ENCODE measurements around the gene PRAMEF20.

The PRAMEF20 gene

DNA sequence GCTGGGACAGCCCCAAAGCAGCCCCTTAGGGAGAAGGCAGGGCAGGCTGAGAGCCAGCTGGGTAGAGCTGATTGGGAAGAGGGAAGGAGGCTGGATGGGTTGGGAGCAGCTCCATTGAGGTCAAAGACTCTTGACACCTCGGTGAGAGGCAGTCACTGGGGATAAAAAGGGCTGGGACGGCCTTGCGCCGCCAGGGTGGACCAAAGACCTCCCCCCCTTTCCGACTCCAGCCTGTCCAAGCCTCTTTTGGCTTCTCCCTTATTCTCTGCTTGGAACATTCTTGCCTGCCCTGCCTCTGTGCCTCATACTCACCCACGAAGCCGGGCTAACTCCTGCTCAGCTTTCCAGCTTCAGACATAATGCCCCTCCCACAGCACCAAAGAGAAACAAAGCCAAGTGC, 52.4 kb downstream of the PRAMEF20 start:
- DNase-seq (ENCODE audit: low spot score), result no peak

DNA sequence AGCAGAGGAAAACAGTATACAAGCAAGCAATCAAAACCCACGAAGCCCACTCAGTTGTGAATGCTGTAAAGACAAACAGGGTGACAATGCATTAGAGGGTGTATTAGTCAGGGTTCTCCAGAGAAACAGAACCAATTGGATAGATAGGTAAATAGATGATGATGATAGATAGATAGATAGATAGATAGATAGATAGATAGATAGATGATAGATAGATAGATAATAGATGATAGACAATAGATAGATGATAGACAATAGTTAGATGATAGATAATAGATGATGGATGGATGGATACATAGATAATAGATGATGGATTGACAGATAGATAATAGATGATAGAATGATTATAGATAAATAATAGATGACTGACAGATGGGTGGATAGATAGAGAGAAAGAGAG, 55.3 kb downstream of the PRAMEF20 start:
- DNase-seq (ENCODE audit: low spot score), result no peak

- DNase-seq (ENCODE audit: low spot score), result no peak
These were observed 59.1 kb downstream of the PRAMEF20 start for GRCh38 chr1:13469343-13469742.
